K562 (cell line): ENCODE data around the gene TEX9. TPM values are rescaled to one million over a fixed set of nuclear protein-coding genes. Genes with fewer than 3 reads are reported as not detected.
"Not testable (repeated sequence)": the region's sequence is repeated elsewhere in the genome, so short reads cannot be mapped to it uniquely, and the experiment has no call there.

Source experiments
- ATAC-seq: fragments of 200-7000 bp; cut with Tn5 transposase; 3 replicates; pipeline ENCODE4 v1.9.1; 2020; ENCODE audit warnings: moderate library complexity
- BruUV-seq: library from RNA; stranded (reverse); fragments of 400-500 nt; replicated peaks from 2 replicates; lab custom pipeline; 2021; lab: Mats Ljungman, UMichigan
- CTCF ChIA-PET: fragments of 300-600 bp; formaldehyde crosslinking; extraction: SDS; loops from one replicate; lab custom pipeline; 2021; ENCODE audit warnings: low intra/inter-chr PET ratio; lab: Yijun Ruan, JAX
- POLR2A ChIA-PET: fragments of 300-600, 350-650 bp; sonication (Branson Sonifier 250); formaldehyde crosslinking; extraction: SDS; loops from one replicate; lab custom pipeline; 2021; ENCODE audit warnings: antibody characterized with exemption, inconsistent platforms; lab: Yijun Ruan, JAX
- DNase-seq, 4 experiments: peaks; one replicate each; pipeline versions ENCODE4 v3.0.0 to v3.0.0-alpha.2; 2011 to 2018; ENCODE audit warnings: low spot score in 3 of 4, mixed read lengths in 3 of 4; ENCODE audit errors: extremely low read depth in 1 of 4
- FAIRE-seq: peaks from 2 replicates; lab custom pipeline; 2011; peaks lifted over from hg19 to GRCh38; lab: Jason Lieb, UNC
- H2AFZ ChIP-seq: 2 replicates; pipeline ENCODE4 v1.6.0; 2011; ENCODE audit warnings: low read depth, low read length, control low read depth, inconsistent platforms
- H3K27ac ChIP-seq: fragments of 200-600 bp; 3 replicates; pipeline ENCODE4 v1.8.0; 2011; ENCODE audit warnings: low read depth, mild to moderate bottlenecking, control low read depth, inconsistent platforms, low read length, moderate library complexity, mixed read lengths; ENCODE audit errors: extremely low read depth
- H3K27me3 ChIP-seq, 2 experiments: fragments of 300-600 bp in 1 of 2; 2 replicates in 1 of 2; 3 replicates in 1 of 2; pipeline versions ENCODE4 v1.6.0 to v1.8.0; 2011; ENCODE audit warnings: inconsistent platforms in 2 of 2, low read length in 2 of 2, mild to moderate bottlenecking in 1 of 2, mixed read lengths in 1 of 2, moderate library complexity in 1 of 2; ENCODE audit not compliant: control insufficient read depth in 2 of 2, insufficient read depth in 2 of 2
- H3K36me3 ChIP-seq: fragments of 300-600 bp; 3 replicates; pipeline ENCODE4 v1.8.0; 2011; ENCODE audit warnings: mild to moderate bottlenecking, low read length, inconsistent platforms; ENCODE audit not compliant: control insufficient read depth, insufficient read depth
- H3K4me1 ChIP-seq, 2 experiments: fragments of 200-600 bp in 1 of 2; replicated peaks in 1 of 2; 2 replicates in 1 of 2; 3 replicates in 1 of 2; pipeline versions ENCODE4 v1.5.1 to v1.8.0; 2011; ENCODE audit warnings: inconsistent platforms in 2 of 2, low read length in 2 of 2, mild to moderate bottlenecking in 1 of 2, mixed read lengths in 1 of 2, moderate library complexity in 1 of 2; ENCODE audit not compliant: control insufficient read depth in 2 of 2, insufficient read depth in 2 of 2
- H3K4me2 ChIP-seq: 2 replicates; pipeline ENCODE4 v1.6.1; 2011; ENCODE audit warnings: low read length, control low read depth, inconsistent platforms, mixed read lengths; ENCODE audit not compliant: insufficient read depth
- H3K4me3 ChIP-seq: fragments of 200-600 bp; sonication (generic), shearing (Covaris generic); 2 replicates; pipeline ENCODE4 v1.5.1; 2016; ENCODE audit warnings: control low read depth, inconsistent platforms
- H3K79me2 ChIP-seq: fragments of 200-600 bp; 3 replicates; pipeline ENCODE4 v1.8.0; 2011; ENCODE audit warnings: low read length, inconsistent platforms; ENCODE audit not compliant: control insufficient read depth, insufficient read depth
- H3K9ac ChIP-seq, 2 experiments: 2 replicates each; pipeline versions ENCODE4 v1.6.0 to v1.6.1; 2011; ENCODE audit warnings: low read depth in 2 of 2, low read length in 2 of 2, control low read depth in 1 of 2, inconsistent platforms in 1 of 2, mild to moderate bottlenecking in 1 of 2, mixed read lengths in 1 of 2; ENCODE audit not compliant: insufficient read depth in 1 of 2
- H3K9me1 ChIP-seq: one replicate; pipeline ENCODE4 v1.6.0; 2011; ENCODE audit warnings: inconsistent platforms, mild to moderate bottlenecking, low read length, moderate library complexity; ENCODE audit not compliant: control insufficient read depth, insufficient read depth
- H3K9me3 ChIP-seq: replicated peaks from 2 replicates; pipeline ENCODE4 v1.5.1; 2011; ENCODE audit warnings: low read depth, low read length, inconsistent platforms; ENCODE audit not compliant: control insufficient read depth, insufficient read depth
- H4K20me1 ChIP-seq: replicated peaks from 2 replicates; pipeline ENCODE4 v1.6.1; 2011; ENCODE audit warnings: low read length, inconsistent platforms, mixed read lengths; ENCODE audit not compliant: control insufficient read depth, insufficient read depth
- CREB1 ChIP-seq, 2 experiments: sonication (generic) in 1 of 2; formaldehyde crosslinking in 1 of 2; IDR thresholded peaks; 2 replicates each; pipeline versions ENCODE4 v1.6.1 to v1.8.0; 2012 to 2022; ENCODE audit warnings: inconsistent platforms in 1 of 2, mild to moderate bottlenecking in 1 of 2, missing genetic modification reagents in 1 of 2, moderate library complexity in 1 of 2
- DIDO1 ChIP-seq: fragments of 450-650 bp; IDR thresholded peaks from 2 replicates; pipeline ENCODE4 v1.6.1; 2016; ENCODE audit warnings: low read depth, missing biosample characterization, missing genetic modification characterization
- FOXA3 ChIP-seq, 2 experiments: fragments of 450-650 bp in 1 of 2; sonication (generic) in 1 of 2; formaldehyde crosslinking; IDR thresholded peaks in 1 of 2; conservative IDR thresholded peaks in 1 of 2; 2 replicates each; pipeline versions ENCODE4 v1.4.0 to v1.8.0; 2020 to 2022; ENCODE audit warnings: mild to moderate bottlenecking in 2 of 2, missing genetic modification reagents in 1 of 2
- KLF16 ChIP-seq: IDR thresholded peaks from 2 replicates; pipeline ENCODE4 v1.6.1; 2016; ENCODE audit warnings: antibody characterized with exemption
- TARDBP ChIP-seq: fragments of 450-650 bp; IDR thresholded peaks from 2 replicates; pipeline ENCODE4 v1.6.1; 2016
- ZNF12 ChIP-seq: sonication (generic); formaldehyde crosslinking; IDR thresholded peaks from 2 replicates; pipeline ENCODE4 v1.4.0; 2020; ENCODE audit warnings: mild to moderate bottlenecking, missing genetic modification reagents
- WGBS: fragments of 100-300 bp; shearing (Covaris generic); methylation state at CpG from one replicate; pipeline ENCODE4 v1.1.6; 2016; ENCODE audit warnings: low coverage, mixed read lengths; ENCODE audit not compliant: insufficient coverage; ENCODE audit errors: missing lambda C conversion rate; 5-methylcytosine and 5-hydroxymethylcytosine counted together
- in situ Hi-C: fragments of 300-500 bp; cut with MboI; formaldehyde crosslinking; loops from 4 replicates; pipeline ENCODE4 v1.15.0; 2018; ENCODE audit warnings: inconsistent platforms, mixed read lengths
- intact Hi-C: fragments of 100-400 bp; cut with micrococcal nuclease; formaldehyde crosslinking; loops from 2 replicates; pipeline ENCODE4 v1.14.2; 2022
- polyA plus RNA-seq, 8 experiments: library from polyadenylated mRNA; depleted of rRNA in 4 of 8; stranded (reverse) in 5 of 8; unstranded in 3 of 8; fragments of >200 nt; fragmentation: Nextera tagmentation in 2 of 8; fragmentation: Illumina TruSeq in 1 of 8; extraction: Ambion mirVana in 2 of 8; extraction: Trizol in 1 of 8; gene quantifications; 2 replicates each; pipeline versions ENCODE4 v1.2.1 to v1.2.3, GENCODE V29; 2011 to 2014; ENCODE audit warnings: inconsistent platforms in 1 of 8, missing spikeins in 1 of 8
- total RNA-seq, 7 experiments: library from RNA; depleted of rRNA in 6 of 7; stranded (reverse); fragments of >200 nt in 6 of 7; fragmentation: Illumina TruSeq in 2 of 7; extraction: Trizol in 2 of 7; gene quantifications; 2 replicates each; pipeline versions ENCODE4 v1.2.1 to v1.2.3, GENCODE V29; 2011 to 2021; ENCODE audit warnings: low replicate concordance in 1 of 7
- TF ChIP-seq, protein P1 (sequence below): sonication (generic); formaldehyde crosslinking; IDR thresholded peaks from 2 replicates; pipeline ENCODE4 v1.8.0; 2023; ENCODE audit warnings: missing genetic modification reagents, mild to moderate bottlenecking, borderline replicate concordance
- TF ChIP-seq, protein P2 (sequence below): sonication (generic); formaldehyde crosslinking; IDR thresholded peaks from 2 replicates; pipeline ENCODE4 v1.8.0; 2022; ENCODE audit warnings: mild to moderate bottlenecking, missing genetic modification reagents, borderline replicate concordance

The TEX9 gene
- total and polyA plus RNA-seq, 9 of the 15 experiments (the other 6 are each of a cell fraction or from before 2014, with no cell fraction given) = 0.93 to 3.6 (median 2.4) TPM

DNA sequence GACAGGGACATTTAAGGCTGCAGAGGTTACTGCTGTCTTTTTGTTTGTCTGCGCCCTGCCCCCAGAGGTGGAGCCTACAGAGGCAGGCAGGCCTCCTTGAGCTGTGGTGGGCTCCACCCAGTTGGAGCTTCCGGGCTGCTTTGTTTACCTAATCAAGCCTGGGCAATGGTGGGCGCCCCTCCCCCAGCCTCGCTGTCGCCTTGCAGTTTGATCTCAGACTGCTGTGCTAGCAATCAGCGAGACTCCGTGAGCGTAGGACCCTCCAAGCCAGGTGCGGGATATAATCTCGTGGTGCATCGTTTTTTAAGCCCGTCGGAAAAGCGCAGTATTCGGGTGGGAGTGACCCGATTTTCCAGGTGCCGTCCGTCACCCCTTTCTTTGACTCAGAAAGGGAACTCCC lies 48.7 kb upstream of the TEX9 start:
- BruUV-seq, H3K27ac ChIP-seq, H3K9me3 ChIP-seq, H3K9ac ChIP-seq, H3K36me3 ChIP-seq, H3K4me1 ChIP-seq, H3K4me2 ChIP-seq, in situ Hi-C loops, H2AFZ ChIP-seq, DNase-seq, FAIRE-seq, H3K9me1 ChIP-seq, CTCF ChIA-PET, H3K27me3 ChIP-seq, POLR2A ChIA-PET, H4K20me1 ChIP-seq, intact Hi-C loops, H3K79me2 ChIP-seq, H3K4me3 ChIP-seq, ATAC-seq: not testable (repeated sequence)
- WGBS = 43% methylated on average over 4 of the region's 18 CpGs

DNA sequence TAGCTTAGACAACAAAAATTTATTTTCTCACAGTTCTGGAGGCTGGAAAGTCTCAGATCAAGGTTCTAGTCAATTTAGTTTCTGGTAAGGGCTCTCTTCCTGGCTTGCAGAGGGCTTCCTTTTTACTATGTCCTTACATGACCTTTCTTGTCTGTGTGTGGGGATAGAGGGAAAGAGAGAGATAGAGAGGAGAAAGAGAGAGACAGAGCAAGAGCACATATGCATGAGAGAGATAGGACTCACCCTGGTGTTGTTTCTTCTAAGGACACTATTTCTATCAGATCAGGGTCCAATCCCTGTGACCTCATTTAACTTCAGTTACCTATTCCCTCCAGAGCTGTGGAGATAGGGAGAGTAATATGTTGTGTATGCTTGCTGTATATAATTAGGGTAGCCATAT lies 44.9 kb upstream of the TEX9 start:
- in situ Hi-C loops = no loop called here
- no peaks in the 10 kb centered on the region for H3K9me1 ChIP-seq
- H3K27me3 ChIP-seq = no peaks in the 10 kb centered on the region
- intact Hi-C loops = no loop called here
- H3K4me1 ChIP-seq = peaks cover 0 to 5% of the 10 kb centered on the region in 2 experiments; a peak in 2 of 5 replicates
- FAIRE-seq = no peak
- H3K27ac ChIP-seq = no peak overlapping the region
- H3K9me3 ChIP-seq = no peaks in the 10 kb centered on the region
- peak; percentile 54; the same call in 2 of the 3 replicates for ATAC-seq
- H3K4me2 ChIP-seq = peak overlapping the region; percentile 16; the same call in 1 of the 2 replicates
- DNase-seq = peak; percentile 25 to 43 (median 37)
- no peak overlapping the region for H3K4me3 ChIP-seq
- CTCF ChIA-PET = no interaction called here
- POLR2A ChIA-PET = interaction anchor here (1.1 kb wide), 1 partner anchor 18 kb away, joined by 3 read pairs; no protein-coding TSS in a partner anchor
- BruUV-seq = no TSS peak
- no peaks in the 10 kb centered on the region for H3K79me2 ChIP-seq
- no peaks in the 10 kb centered on the region for H3K36me3 ChIP-seq
- H3K9ac ChIP-seq = no peak overlapping the region
- no peak overlapping the region for H2AFZ ChIP-seq
- H4K20me1 ChIP-seq = no peaks in the 10 kb centered on the region
- TF ChIP-seq ZNF12 (CRISPR knock-in tag) = no peak
- no peak for TF ChIP-seq KLF16
- TF ChIP-seq, protein P1, sequence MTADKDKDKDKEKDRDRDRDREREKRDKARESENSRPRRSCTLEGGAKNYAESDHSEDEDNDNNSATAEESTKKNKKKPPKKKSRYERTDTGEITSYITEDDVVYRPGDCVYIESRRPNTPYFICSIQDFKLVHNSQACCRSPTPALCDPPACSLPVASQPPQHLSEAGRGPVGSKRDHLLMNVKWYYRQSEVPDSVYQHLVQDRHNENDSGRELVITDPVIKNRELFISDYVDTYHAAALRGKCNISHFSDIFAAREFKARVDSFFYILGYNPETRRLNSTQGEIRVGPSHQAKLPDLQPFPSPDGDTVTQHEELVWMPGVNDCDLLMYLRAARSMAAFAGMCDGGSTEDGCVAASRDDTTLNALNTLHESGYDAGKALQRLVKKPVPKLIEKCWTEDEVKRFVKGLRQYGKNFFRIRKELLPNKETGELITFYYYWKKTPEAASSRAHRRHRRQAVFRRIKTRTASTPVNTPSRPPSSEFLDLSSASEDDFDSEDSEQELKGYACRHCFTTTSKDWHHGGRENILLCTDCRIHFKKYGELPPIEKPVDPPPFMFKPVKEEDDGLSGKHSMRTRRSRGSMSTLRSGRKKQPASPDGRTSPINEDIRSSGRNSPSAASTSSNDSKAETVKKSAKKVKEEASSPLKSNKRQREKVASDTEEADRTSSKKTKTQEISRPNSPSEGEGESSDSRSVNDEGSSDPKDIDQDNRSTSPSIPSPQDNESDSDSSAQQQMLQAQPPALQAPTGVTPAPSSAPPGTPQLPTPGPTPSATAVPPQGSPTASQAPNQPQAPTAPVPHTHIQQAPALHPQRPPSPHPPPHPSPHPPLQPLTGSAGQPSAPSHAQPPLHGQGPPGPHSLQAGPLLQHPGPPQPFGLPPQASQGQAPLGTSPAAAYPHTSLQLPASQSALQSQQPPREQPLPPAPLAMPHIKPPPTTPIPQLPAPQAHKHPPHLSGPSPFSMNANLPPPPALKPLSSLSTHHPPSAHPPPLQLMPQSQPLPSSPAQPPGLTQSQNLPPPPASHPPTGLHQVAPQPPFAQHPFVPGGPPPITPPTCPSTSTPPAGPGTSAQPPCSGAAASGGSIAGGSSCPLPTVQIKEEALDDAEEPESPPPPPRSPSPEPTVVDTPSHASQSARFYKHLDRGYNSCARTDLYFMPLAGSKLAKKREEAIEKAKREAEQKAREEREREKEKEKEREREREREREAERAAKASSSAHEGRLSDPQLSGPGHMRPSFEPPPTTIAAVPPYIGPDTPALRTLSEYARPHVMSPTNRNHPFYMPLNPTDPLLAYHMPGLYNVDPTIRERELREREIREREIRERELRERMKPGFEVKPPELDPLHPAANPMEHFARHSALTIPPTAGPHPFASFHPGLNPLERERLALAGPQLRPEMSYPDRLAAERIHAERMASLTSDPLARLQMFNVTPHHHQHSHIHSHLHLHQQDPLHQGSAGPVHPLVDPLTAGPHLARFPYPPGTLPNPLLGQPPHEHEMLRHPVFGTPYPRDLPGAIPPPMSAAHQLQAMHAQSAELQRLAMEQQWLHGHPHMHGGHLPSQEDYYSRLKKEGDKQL (CRISPR knock-in tag) = no peak
- TF ChIP-seq DIDO1 = no peak
- TF ChIP-seq, protein P2, sequence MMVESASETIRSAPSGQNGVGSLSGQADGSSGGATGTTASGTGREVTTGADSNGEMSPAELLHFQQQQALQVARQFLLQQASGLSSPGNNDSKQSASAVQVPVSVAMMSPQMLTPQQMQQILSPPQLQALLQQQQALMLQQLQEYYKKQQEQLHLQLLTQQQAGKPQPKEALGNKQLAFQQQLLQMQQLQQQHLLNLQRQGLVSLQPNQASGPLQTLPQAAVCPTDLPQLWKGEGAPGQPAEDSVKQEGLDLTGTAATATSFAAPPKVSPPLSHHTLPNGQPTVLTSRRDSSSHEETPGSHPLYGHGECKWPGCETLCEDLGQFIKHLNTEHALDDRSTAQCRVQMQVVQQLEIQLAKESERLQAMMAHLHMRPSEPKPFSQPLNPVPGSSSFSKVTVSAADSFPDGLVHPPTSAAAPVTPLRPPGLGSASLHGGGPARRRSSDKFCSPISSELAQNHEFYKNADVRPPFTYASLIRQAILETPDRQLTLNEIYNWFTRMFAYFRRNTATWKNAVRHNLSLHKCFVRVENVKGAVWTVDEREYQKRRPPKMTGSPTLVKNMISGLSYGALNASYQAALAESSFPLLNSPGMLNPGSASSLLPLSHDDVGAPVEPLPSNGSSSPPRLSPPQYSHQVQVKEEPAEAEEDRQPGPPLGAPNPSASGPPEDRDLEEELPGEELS = no peak
- no peak for TF ChIP-seq FOXA3 (CRISPR knock-in tag; conservative IDR thresholded peaks at IDR 0.05 in 1 of 2, IDR thresholded peaks at IDR 0.05 in 1 of 2)
- TF ChIP-seq CREB1 (IDR thresholded peaks at IDR 0.05) = no peak
- TF ChIP-seq CREB1 (CRISPR knock-in tag; IDR thresholded peaks at IDR 0.05) = no peak
- no peak for TF ChIP-seq TARDBP
